ENCODE data around the gene PPTC7. TPM values are rescaled to one million over a fixed set of nuclear protein-coding genes. Genes with fewer than 3 reads are reported as not detected.
A peak's percentile ranks its signal among the peaks of the same experiment; 100 is the strongest.

The PPTC7 gene, protein sequence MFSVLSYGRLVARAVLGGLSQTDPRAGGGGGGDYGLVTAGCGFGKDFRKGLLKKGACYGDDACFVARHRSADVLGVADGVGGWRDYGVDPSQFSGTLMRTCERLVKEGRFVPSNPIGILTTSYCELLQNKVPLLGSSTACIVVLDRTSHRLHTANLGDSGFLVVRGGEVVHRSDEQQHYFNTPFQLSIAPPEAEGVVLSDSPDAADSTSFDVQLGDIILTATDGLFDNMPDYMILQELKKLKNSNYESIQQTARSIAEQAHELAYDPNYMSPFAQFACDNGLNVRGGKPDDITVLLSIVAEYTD
- 10 to 100 TPM; 14.8 to 30.5 (median 19.2) TPM for total RNA-seq

DNA sequence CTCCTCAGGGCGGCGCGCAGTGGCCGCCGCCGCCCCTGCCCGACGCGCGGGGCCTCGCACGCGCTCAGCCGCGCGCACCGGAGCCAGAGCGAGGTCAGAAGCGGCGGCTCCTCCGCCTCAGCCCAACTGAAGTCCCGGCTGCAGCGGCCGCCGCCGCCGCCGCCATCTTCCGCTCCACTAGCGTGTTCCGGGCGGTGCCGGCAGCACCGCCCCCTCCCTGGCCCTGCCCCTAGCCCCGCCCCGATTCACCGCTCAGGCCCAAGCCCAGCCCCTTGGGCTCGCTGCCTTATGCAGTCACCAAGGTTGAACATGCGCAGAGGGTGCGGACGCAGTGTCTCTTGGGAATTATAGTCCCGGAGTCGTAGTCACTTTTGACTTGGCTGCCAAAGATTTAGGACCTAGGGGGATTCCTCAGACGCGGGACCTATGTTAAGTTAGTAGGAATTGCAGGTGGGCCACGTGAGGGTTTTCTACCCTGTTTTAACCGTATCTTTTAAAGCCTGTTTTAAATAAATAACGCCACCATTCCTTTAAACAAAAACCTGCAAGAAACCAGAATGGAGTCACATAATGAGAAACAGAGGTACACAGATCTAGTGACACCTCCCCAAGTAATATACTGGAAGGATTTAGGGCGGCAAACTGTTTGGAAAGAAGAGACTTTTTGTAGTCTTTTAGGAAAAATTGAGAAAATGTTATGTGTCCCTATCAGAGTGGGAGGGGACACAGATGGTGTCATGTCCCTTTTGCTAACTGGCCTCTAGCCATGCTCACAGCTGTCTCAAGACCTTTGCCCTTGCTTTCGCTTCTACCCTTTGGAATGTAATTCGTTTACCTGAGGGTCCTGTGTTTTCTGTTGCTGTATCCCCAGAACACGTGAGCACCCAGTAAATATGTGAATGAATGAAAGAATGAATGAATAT, at the start of gene PPTC7:
Gene PPTC7, minus strand, starts transcription at position 182 of the 923 bp plus-strand sequence. CDS start 287 bp downstream, outside the sequence.
- no peaks in the 10 kb centered on the region for H3K9me3 ChIP-seq
- no peaks in the 10 kb centered on the region for H3K27me3 ChIP-seq
- peak within 1 kb of the TSS; percentile 65 to 99 (median 88) for H3K4me3 ChIP-seq
- peak; percentile 82 for DNase-seq
- peaks cover 39 to 68% (median 52%) of the 10 kb centered on the region in 3 donors for H3K4me1 ChIP-seq
- intact Hi-C loops (cut with DNase I): no loop called here
- H3K27ac ChIP-seq: peak within 1 kb of the TSS; percentile 94 to 99 (median 96)
- 12 to 14% methylated on average over 9 of the region's 52 CpGs for WGBS, 2 donors
- no peaks in the 10 kb centered on the region for H3K36me3 ChIP-seq
- TF ChIP-seq, protein P1, sequence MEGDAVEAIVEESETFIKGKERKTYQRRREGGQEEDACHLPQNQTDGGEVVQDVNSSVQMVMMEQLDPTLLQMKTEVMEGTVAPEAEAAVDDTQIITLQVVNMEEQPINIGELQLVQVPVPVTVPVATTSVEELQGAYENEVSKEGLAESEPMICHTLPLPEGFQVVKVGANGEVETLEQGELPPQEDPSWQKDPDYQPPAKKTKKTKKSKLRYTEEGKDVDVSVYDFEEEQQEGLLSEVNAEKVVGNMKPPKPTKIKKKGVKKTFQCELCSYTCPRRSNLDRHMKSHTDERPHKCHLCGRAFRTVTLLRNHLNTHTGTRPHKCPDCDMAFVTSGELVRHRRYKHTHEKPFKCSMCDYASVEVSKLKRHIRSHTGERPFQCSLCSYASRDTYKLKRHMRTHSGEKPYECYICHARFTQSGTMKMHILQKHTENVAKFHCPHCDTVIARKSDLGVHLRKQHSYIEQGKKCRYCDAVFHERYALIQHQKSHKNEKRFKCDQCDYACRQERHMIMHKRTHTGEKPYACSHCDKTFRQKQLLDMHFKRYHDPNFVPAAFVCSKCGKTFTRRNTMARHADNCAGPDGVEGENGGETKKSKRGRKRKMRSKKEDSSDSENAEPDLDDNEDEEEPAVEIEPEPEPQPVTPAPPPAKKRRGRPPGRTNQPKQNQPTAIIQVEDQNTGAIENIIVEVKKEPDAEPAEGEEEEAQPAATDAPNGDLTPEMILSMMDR (IDR thresholded peaks at IDR 0.05): no peak
- peak in 3 of 4 donors; percentile 71 to 94 (median 84) for TF ChIP-seq POLR2A (IDR thresholded peaks at IDR 0.05)

DNA sequence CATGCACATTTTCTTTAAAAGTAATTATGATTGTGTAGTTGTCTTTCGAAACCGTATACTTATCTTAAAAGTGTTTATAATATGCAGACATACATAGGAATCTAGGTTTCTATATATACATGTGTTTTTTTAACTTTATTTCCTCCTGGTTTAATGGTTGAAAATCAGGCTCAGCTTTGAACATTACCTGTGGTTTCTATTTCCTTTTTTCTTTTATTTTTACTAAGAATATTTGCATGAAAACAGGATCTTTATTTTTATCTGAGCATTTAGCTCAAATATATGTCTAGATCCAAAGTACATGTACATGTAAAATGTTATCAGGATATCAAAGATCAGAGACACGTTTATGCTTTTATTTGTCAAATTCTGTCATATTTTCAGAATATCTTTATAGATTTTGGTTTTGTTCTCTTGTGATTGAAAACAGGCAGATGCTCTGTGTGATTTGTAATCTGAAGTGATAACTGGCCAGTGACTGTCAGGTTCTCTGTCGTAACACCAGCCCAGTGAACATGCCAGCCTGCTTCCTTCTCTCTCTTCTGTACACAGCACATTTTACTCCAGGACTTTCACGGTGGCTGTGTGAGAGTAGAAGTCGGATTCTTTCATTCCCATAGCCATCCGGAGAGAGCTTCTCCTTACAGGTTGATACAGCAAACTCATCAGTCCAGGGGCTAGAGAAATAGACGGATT, 44.5 kb upstream of the PPTC7 start:
- intact Hi-C loops (cut with DNase I): loop anchor here (10.0 kb wide), 1 partner anchor 197 kb away; no protein-coding TSS in a partner anchor
- TF ChIP-seq, protein P1 (IDR thresholded peaks at IDR 0.05): no peak
- no peak for TF ChIP-seq POLR2A (IDR thresholded peaks at IDR 0.05)
- peaks cover 0 to 39% (median 0%) of the 10 kb centered on the region in 3 donors for H3K36me3 ChIP-seq
- H3K4me3 ChIP-seq: no peak overlapping the region
- no peaks in the 10 kb centered on the region for H3K9me3 ChIP-seq
- WGBS, 2 donors: 78 to 84% methylated on average over 8 of the region's 8 CpGs
- DNase-seq: no peak
- H3K4me1 ChIP-seq: no peaks in the 10 kb centered on the region
- no peaks in the 10 kb centered on the region for H3K27me3 ChIP-seq
- no peak overlapping the region for H3K27ac ChIP-seq

DNA sequence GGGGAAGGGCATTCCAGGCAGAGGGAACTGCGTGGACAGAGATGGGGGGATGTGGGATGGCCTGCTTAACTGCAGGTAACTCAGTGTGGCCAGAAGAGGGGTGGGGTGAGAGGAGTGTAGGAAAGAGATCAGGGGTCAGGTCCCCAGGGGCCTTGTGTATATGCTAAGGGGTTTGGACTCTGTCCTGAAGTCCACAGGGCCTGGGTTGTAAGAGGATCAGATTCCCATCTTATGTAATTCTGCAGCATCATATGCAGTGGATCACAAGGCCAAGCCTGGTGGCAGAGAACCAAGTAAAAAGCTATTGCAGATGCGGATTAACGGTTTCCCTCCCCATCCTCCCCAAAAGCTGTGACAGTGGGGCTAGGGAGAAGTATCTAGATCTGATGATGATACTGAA, 39.5 kb upstream of the PPTC7 start:
- intact Hi-C loops (cut with DNase I): loop anchor here (10.0 kb wide), 1 partner anchor 202 kb away; no protein-coding TSS in a partner anchor
- Histone ChIP-seq H3K36me3 (peaks cover 0 to 18% (median 0%) of the 10 kb centered on the region in 3 donors), H3K9me3 (no peaks in the 10 kb centered on the region), H3K27me3 (no peaks in the 10 kb centered on the region), H3K4me3 (no peak overlapping the region), H3K27ac (no peak overlapping the region), H3K4me1 (no peaks in the 10 kb centered on the region)
- WGBS, 2 donors: 87 to 96% methylated on average over 3 of the region's 3 CpGs
- TF ChIP-seq, protein P1 (IDR thresholded peaks at IDR 0.05): no peak
- no peak for TF ChIP-seq POLR2A (IDR thresholded peaks at IDR 0.05)
- no peak for DNase-seq

DNA sequence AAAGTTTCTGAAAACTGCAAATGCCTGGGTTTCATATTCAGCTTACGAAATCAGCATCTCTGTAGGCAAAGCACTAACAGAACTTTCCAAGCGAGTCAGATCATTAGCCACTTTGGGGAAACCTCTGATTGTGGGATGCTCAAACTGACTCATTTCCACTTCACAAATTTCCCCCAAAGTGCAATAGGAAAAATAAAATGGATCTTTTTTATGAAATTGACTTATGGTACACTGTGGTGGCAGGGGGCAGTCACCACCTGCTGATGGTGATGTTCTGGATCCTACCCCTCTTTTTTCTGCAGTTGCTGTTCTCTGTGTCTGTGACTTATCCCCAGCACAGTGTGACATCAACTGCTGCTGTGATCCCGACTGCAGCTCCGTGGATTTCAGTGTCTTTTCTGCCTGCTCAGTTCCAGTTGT, 36.4 kb upstream of the PPTC7 start:
- no peak for DNase-seq
- Histone ChIP-seq H3K27ac (no peak overlapping the region), H3K9me3 (no peaks in the 10 kb centered on the region), H3K4me1 (peaks cover 0 to 7% (median 5%) of the 10 kb centered on the region in 3 donors), H3K27me3 (no peaks in the 10 kb centered on the region), H3K4me3 (no peak overlapping the region), H3K36me3 (peaks cover 0 to 6% (median 0%) of the 10 kb centered on the region in 3 donors)
- no peak for TF ChIP-seq POLR2A (IDR thresholded peaks at IDR 0.05)
- TF ChIP-seq, protein P1 (IDR thresholded peaks at IDR 0.05): no peak
- WGBS, 2 donors: 59 to 77% methylated on average over 4 of the region's 4 CpGs
- intact Hi-C loops (cut with DNase I): no loop called here
